BLaER1 treated with 17β-estradiol and CSF1 and Interleukin-3, amounts not matched to agents 10 nM and 100 nM (cell line): ENCODE data around the gene MCF2L.

Experiments used
- H3K27ac ChIP-seq, 11 experiments: shearing (Covaris generic); formaldehyde crosslinking; 2 replicates each; pipeline ENCODE4 v1.8.1; 2022
- H3K27me3 ChIP-seq, 11 experiments: shearing (Covaris generic); formaldehyde crosslinking; 2 replicates each; pipeline ENCODE4 v1.8.1; 2022
- H3K36me3 ChIP-seq, 11 experiments: shearing (Covaris generic); formaldehyde crosslinking; 2 replicates each; pipeline ENCODE4 v1.8.1; 2022
- H3K4me1 ChIP-seq, 10 experiments: shearing (Covaris generic); formaldehyde crosslinking; 2 replicates each; pipeline ENCODE4 v1.8.1; 2022
- H3K4me2 ChIP-seq, 11 experiments: shearing (Covaris generic); formaldehyde crosslinking; 2 replicates each; pipeline ENCODE4 v1.8.1; 2022
- H3K4me3 ChIP-seq, 10 experiments: shearing (Covaris generic); formaldehyde crosslinking; 2 replicates each; pipeline ENCODE4 v1.8.1; 2022
- H3K9ac ChIP-seq, 11 experiments: shearing (Covaris generic); formaldehyde crosslinking; 2 replicates each; pipeline ENCODE4 v1.8.1; 2022
- H3K9me3 ChIP-seq, 11 experiments: shearing (Covaris generic); formaldehyde crosslinking; replicated peaks in 1 of 11; 2 replicates each; pipeline ENCODE4 v1.8.1; 2022
- H4K20me1 ChIP-seq, 11 experiments: shearing (Covaris generic); formaldehyde crosslinking; 2 replicates each; pipeline ENCODE4 v1.8.1; 2022
- Cebpa-rat ChIP-seq, 11 experiments: shearing (Covaris generic); IDR thresholded peaks; 2 replicates each; pipeline ENCODE4 v1.8.1; 2022

The MCF2L gene

DNA sequence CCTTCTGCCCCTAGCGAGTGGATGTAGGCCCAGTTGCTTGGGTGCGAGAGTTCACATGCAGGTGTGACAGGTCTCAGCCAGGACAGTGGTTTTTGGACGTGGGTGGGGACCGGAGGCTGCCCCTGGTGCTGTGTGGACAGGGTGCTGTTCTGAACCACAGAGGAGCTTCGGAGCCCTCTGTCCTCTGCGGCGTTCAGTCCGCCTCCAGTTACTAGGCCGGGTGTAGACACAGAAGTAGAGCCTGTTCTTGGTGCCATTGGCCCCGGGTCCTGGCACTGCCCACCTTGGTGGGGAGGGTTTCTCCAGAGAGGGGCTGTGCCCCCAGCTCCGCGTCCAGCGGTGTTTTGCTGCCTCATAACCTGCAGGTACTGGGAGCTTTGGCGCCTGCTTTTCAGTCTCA is 52.4 kb downstream of the MCF2L start:
- H3K27me3 ChIP-seq, result peaks cover 36 to 68% (median 57%) of the 10 kb centered on the region in 11 experiments
- no peak overlapping the region for H3K27ac ChIP-seq
- no peak overlapping the region for H3K9ac ChIP-seq

DNA sequence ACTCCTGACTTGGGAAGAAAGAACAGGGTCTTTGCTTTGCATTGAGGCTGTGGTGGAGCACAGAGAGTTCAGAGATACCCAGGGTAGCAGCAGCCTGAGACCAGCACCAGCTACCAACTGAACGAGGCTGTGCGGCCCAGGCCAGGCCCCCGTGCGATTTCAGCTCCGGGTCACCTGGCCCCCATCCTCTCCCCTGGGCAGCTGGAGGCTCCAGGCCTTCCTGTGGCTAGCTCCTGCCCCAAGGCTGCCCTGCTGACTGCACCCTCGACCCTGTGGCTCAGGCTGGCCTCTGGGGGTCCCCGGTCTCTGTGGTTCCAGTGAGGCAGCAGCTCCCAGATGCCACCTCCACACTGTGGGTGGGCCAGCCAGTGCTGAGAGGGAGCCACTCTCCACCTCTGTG is 52.8 kb downstream of the MCF2L start:
- no peaks in the 10 kb centered on the region for H3K36me3 ChIP-seq
- TF ChIP-seq Cebpa-rat (IDR thresholded peaks at IDR 0.05), result no peak
- peaks cover 40 to 68% (median 57%) of the 10 kb centered on the region in 11 experiments for H3K27me3 ChIP-seq
- peaks cover 11 to 25% (median 17%) of the 10 kb centered on the region in 10 experiments for H3K4me1 ChIP-seq
- H3K4me2 ChIP-seq, result no peak overlapping the region
- H4K20me1 ChIP-seq, result peaks cover 0 to 29% (median 4%) of the 10 kb centered on the region in 11 experiments; a peak in 7 of 22 replicates
- H3K9me3 ChIP-seq, result peaks cover 0 to 12% (median 0%) of the 10 kb centered on the region in 11 experiments; a peak in 6 of 22 replicates
- no peak overlapping the region for H3K9ac ChIP-seq
- no peak overlapping the region for H3K4me3 ChIP-seq
- no peak overlapping the region for H3K27ac ChIP-seq

More for the DNA sequence above, 52.4 kb downstream of the MCF2L start:
- H4K20me1 ChIP-seq, result peaks cover 0 to 25% (median under 1%) of the 10 kb centered on the region in 11 experiments; a peak in 7 of 22 replicates
- no peak for TF ChIP-seq Cebpa-rat (IDR thresholded peaks at IDR 0.05)
- peaks cover 0 to 12% (median 0%) of the 10 kb centered on the region in 11 experiments; a peak in 6 of 22 replicates for H3K9me3 ChIP-seq
- H3K4me3 ChIP-seq, result no peak overlapping the region
- peaks cover 11 to 25% (median 17%) of the 10 kb centered on the region in 10 experiments for H3K4me1 ChIP-seq
- H3K36me3 ChIP-seq, result no peaks in the 10 kb centered on the region
- H3K4me2 ChIP-seq, result no peak overlapping the region

DNA sequence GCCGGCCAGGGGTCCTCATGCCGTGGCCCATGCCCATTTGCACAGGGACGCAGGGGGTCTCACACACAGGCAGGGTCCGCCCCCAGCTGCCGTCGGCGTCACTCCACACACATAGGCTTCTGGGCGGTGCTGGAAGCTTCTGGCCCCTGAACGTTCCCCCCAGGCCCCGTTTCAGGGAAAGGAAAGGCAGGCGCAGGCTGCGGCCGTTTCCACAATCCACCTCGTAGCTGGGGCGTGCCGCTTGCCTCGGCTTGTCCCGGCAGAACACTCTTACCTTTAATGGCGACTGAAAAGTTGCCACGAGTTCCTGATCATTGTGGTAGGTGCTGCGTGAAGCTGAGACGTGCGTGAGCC is 53.4 kb downstream of the MCF2L start:
- peaks cover 0 to 34% (median 6%) of the 10 kb centered on the region in 11 experiments; a peak in 9 of 22 replicates for H4K20me1 ChIP-seq
- peaks cover 11 to 25% (median 15%) of the 10 kb centered on the region in 10 experiments for H3K4me1 ChIP-seq
- no peak overlapping the region for H3K4me2 ChIP-seq
- no peak for TF ChIP-seq Cebpa-rat (IDR thresholded peaks at IDR 0.05)
- no peak overlapping the region for H3K4me3 ChIP-seq
- H3K9me3 ChIP-seq, result peaks cover 0 to 12% (median 0%) of the 10 kb centered on the region in 11 experiments; a peak in 6 of 22 replicates
- no peak overlapping the region for H3K27ac ChIP-seq
- H3K27me3 ChIP-seq, result peaks cover 43 to 68% (median 57%) of the 10 kb centered on the region in 11 experiments
- no peak overlapping the region for H3K9ac ChIP-seq
- H3K36me3 ChIP-seq, result no peaks in the 10 kb centered on the region

DNA sequence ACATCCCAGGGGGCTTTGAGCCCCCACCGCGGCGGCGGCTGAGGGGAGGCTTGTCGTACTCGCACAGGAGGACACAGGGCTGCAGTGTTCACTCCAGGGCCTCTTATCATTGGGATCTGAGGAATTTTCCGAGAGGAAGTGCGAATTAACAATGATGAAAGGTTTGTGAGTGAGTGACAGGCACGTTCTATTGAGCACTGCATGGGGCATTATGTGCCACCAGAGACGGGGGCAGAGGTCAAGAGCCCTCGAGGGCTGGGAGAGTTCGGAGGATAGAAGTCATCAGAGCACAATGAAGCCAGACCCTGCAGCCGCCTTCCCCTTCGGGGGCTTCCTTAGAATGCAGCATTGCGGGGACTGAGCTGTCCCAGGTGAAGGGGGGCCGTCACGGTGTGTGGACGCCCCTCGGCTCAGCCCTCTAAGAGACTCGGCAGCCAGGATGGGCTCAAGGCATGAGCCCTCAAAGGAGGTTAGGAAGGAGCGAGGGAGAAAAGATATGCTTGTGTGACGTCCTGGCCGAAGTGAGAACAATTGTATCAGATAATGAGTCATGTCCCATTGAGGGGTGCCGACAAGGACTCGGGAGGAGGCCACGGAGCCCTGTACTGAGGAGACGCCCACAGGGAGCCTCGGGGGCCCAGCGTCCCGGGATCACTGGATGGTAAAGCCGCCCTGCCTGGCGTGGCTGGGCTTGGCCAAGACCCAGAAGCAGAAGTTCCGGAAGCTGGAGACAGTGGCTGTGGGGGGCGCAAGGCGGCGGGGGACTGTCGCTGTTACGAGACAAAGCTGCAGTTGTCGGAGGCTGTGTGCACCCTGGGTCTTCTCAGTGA is 53.9 kb downstream of the MCF2L start:
- peaks cover 0 to 37% (median 6%) of the 10 kb centered on the region in 11 experiments; a peak in 10 of 22 replicates for H4K20me1 ChIP-seq
- H3K27ac ChIP-seq, result no peak overlapping the region
- peaks cover 0 to 12% (median 0%) of the 10 kb centered on the region in 11 experiments; a peak in 6 of 22 replicates for H3K9me3 ChIP-seq
- H3K4me1 ChIP-seq, result peaks cover 11 to 20% (median 13%) of the 10 kb centered on the region in 10 experiments
- H3K36me3 ChIP-seq, result no peaks in the 10 kb centered on the region
- H3K4me3 ChIP-seq, result no peak overlapping the region
- no peak overlapping the region for H3K4me2 ChIP-seq
- peaks cover 47 to 68% (median 57%) of the 10 kb centered on the region in 11 experiments for H3K27me3 ChIP-seq
- no peak overlapping the region for H3K9ac ChIP-seq
- TF ChIP-seq Cebpa-rat (IDR thresholded peaks at IDR 0.05), result no peak

DNA sequence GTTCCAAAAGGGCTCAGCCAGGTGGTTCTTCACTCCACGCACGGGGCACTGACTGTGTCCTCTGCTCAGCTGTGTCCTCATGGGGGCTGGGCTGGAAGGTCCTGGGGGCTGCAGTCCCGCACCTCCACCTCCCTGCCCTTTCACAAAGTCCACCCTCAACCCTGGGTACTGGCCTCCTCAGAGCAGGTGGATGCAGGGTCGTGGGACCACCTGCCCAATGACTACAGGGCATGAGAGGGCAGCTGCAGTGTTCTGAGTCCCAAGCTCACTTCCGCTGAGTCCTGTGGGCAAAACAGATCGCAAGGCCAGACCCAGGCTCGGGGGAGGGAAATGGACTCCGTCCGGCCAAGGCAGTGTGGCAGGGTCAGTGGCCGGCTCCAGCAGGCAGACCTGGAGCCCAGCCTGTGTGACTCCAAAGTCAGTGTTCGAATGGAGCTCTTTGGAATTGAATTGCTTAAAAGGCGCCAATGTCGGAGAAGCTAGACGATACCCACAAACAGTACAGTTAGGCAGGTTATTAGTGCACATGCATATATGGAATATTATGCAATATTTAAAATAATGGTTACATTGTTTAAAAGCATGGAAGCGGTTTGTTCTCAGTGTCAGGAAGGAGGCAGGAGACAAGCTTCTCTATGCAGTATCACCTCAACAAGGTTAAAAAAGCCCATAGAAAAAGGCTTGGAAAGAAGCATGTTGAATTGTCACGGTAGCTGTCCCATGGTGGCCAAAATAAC is 54.8 kb downstream of the MCF2L start:
- peaks cover 0 to 42% (median 6%) of the 10 kb centered on the region in 11 experiments; a peak in 11 of 22 replicates for H4K20me1 ChIP-seq
- peaks cover 51 to 70% (median 64%) of the 10 kb centered on the region in 11 experiments for H3K27me3 ChIP-seq
- H3K9ac ChIP-seq, result no peak overlapping the region
- peak in 2 of 11 experiments; percentile 11 to 52; a peak in 1 of 22 replicates for TF ChIP-seq Cebpa-rat (IDR thresholded peaks at IDR 0.05)
- H3K36me3 ChIP-seq, result no peaks in the 10 kb centered on the region
- H3K4me3 ChIP-seq, result no peak overlapping the region
- peaks cover 0 to 12% (median 0%) of the 10 kb centered on the region in 11 experiments; a peak in 6 of 22 replicates for H3K9me3 ChIP-seq
- peaks cover 11 to 14% (median 11%) of the 10 kb centered on the region in 10 experiments for H3K4me1 ChIP-seq
- H3K27ac ChIP-seq, result no peak overlapping the region
- no peak overlapping the region for H3K4me2 ChIP-seq

DNA sequence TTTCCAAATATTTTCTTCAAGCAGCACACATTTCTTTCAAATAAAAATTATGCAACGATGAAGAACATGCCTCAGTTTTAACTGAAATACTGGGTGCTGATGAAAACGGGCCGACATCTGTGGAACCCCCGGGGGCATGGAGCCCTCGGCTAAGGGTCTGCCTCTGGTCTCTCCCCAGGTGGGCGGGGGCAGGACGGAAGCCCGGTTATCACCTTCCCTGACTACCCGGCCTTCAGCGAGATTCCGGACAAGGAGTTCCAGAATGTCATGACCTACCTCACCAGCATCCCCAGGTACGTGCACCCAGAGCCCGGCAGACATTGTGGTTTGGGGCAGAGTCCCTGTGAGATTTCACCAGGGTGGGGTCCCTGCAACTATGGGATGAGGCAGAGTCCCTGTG is 55.5 kb downstream of the MCF2L start:
- TF ChIP-seq Cebpa-rat (IDR thresholded peaks at IDR 0.05), result no peak
- Histone ChIP-seq H3K4me3 (no peak overlapping the region), H3K27ac (no peak overlapping the region), H3K9ac (no peak overlapping the region), H4K20me1 (peaks cover 0 to 42% (median 10%) of the 10 kb centered on the region in 11 experiments; a peak in 11 of 22 replicates), H3K4me1 (peaks cover 5 to 14% (median 11%) of the 10 kb centered on the region in 10 experiments; a peak in 19 of 20 replicates), H3K9me3 (peaks cover 0 to 12% (median 0%) of the 10 kb centered on the region in 11 experiments; a peak in 6 of 22 replicates), H3K27me3 (peaks cover 51 to 74% (median 69%) of the 10 kb centered on the region in 11 experiments), H3K36me3 (no peaks in the 10 kb centered on the region), H3K4me2 (no peak overlapping the region)

DNA sequence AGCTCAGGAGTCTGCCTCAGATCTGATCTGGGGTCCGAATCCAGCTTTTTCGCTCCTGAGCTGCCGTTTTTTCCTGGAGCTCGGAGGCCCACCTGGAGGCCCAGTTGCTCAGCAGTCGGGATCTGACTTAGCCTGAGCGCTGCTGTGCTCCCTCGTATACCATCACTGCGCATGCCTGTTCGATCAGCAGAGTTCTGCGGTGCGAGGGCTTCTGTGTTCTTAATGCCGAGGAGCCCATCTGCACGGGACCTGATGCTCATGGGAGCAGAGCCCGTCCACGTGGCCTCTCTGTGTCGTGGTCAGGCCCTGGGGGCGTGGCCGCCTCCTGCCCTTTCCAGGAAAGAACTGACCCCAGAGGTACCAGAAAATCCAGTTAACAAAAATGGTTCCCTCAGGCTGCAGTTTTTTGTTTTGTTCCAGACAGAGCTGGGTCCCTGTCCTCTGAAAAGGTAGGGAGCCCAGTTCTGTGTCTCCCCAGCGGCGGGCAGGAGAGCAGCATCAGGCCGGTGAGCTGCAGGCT is 57.4 kb downstream of the MCF2L start:
- H3K27me3 ChIP-seq, result peaks cover 51 to 74% (median 69%) of the 10 kb centered on the region in 11 experiments
- no peaks in the 10 kb centered on the region for H3K4me1 ChIP-seq
- H3K4me3 ChIP-seq, result no peak overlapping the region
- no peak overlapping the region for H3K9ac ChIP-seq
- peaks cover 0 to 42% (median 10%) of the 10 kb centered on the region in 11 experiments; a peak in 11 of 22 replicates for H4K20me1 ChIP-seq
- no peak overlapping the region for H3K4me2 ChIP-seq
- H3K36me3 ChIP-seq, result no peaks in the 10 kb centered on the region
- H3K27ac ChIP-seq, result no peak overlapping the region
- H3K9me3 ChIP-seq, result no peaks in the 10 kb centered on the region
- TF ChIP-seq Cebpa-rat (IDR thresholded peaks at IDR 0.05), result no peak

DNA sequence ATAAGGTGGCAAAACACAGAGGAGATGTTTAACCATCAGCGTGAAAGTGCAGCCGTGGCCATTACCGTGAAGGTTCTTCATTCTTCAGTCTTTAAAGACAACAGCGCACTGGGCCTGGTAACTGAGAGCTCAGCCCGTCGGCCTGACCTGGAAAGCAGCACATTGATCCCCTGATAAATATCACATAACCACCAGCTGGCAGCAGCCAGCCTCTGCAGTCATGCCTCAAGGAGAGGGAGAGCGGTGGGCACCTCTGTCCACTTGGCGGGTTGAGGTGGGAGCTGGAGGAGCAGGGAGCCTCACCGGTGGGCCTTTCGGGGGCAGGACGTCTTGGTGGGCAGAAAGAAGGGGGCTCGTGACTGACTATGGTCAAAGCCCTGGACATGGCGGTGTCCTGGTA is 58.1 kb downstream of the MCF2L start:
- Histone ChIP-seq H3K27ac (no peak overlapping the region), H3K4me1 (no peaks in the 10 kb centered on the region), H3K9me3 (no peaks in the 10 kb centered on the region), H4K20me1 (peaks cover 0 to 42% (median 10%) of the 10 kb centered on the region in 11 experiments; a peak in 11 of 22 replicates), H3K27me3 (peaks cover 51 to 71% (median 69%) of the 10 kb centered on the region in 11 experiments), H3K4me3 (no peak overlapping the region), H3K9ac (no peak overlapping the region), H3K36me3 (no peaks in the 10 kb centered on the region), H3K4me2 (no peak overlapping the region)
- TF ChIP-seq Cebpa-rat (IDR thresholded peaks at IDR 0.05), result no peak
